Mucosa of gallbladder (tissue), 1 donor: ENCODE data around the gene HOTAIR. TPM values are rescaled to one million over a fixed set of nuclear protein-coding genes. Genes with fewer than 3 reads are reported as not detected.

Experiments used
- DNase-seq: peaks from one replicate; pipeline ENCODE4 v3.0.0-alpha.2; 2020; ENCODE audit warnings: low spot score
- total RNA-seq: library from RNA; stranded (reverse); gene quantifications from one replicate; pipeline ENCODE4 v1.2.1, GENCODE V29; 2021
- donor health status: DM: no; HTN: no; CAD: no.

HOTAIR gene
- total RNA-seq, 1 donor from 2014 or later = not detected

- no peak for DNase-seq
Measured at GRCh38 chr12:53976172-53976822, 1.5 kb upstream of the HOTAIR start.

- DNase-seq = no peak
Measured at GRCh38 chr12:53975479-53976152, 862 bp upstream of the HOTAIR start.

GRCh38 chr12:53975064-53975471 lies 314 bp upstream of the HOTAIR start:
- no peak for DNase-seq

GRCh38 chr12:53973236-53974042 lies 1.3 kb downstream of the HOTAIR start:
- DNase-seq = no peak

- no peak for DNase-seq
Measured at GRCh38 chr12:53972722-53973235, 2.0 kb downstream of the HOTAIR start, which contains the start of gene HOXC11. HOXC11 (plus strand) TSS chr12:53973126; CDS start chr12:53973242, 116 bp downstream.

- DNase-seq = no peak
Measured at GRCh38 chr12:53972152-53972702, 2.5 kb downstream of the HOTAIR start.

GRCh38 chr12:53971686-53972085 lies 3.1 kb downstream of the HOTAIR start:
- DNase-seq = no peak

- DNase-seq = no peak
Measured at GRCh38 chr12:53971129-53971528, 3.6 kb downstream of the HOTAIR start.

- DNase-seq = no peak
Measured at GRCh38 chr12:53970451-53970850, 4.3 kb downstream of the HOTAIR start.

- DNase-seq = no peak
Measured at GRCh38 chr12:53969588-53970259, 5.0 kb downstream of the HOTAIR start.

- DNase-seq = no peak
Measured at GRCh38 chr12:53968214-53969127, 6.3 kb downstream of the HOTAIR start.

GRCh38 chr12:53967421-53967925 lies 7.3 kb downstream of the HOTAIR start:
- DNase-seq = no peak

- no peak for DNase-seq
Measured at GRCh38 chr12:53966385-53967133, 8.2 kb downstream of the HOTAIR start.

GRCh38 chr12:53966085-53966384 lies 8.7 kb downstream of the HOTAIR start:
- DNase-seq = no peak

GRCh38 chr12:53965281-53966084 lies 9.3 kb downstream of the HOTAIR start:
- DNase-seq = no peak

GRCh38 chr12:53964315-53964713 lies 10.4 kb downstream of the HOTAIR start:
- no peak for DNase-seq

- no peak for DNase-seq
Measured at GRCh38 chr12:53963434-53964314, 11.1 kb downstream of the HOTAIR start.

- DNase-seq = no peak
Measured at GRCh38 chr12:53963005-53963404, 11.7 kb downstream of the HOTAIR start.
